ENCODE measurements around the gene SERPINE1. TPM values are rescaled to one million over a fixed set of nuclear protein-coding genes. Genes with fewer than 3 reads are reported as not detected.

Gene SERPINE1
- total RNA-seq, 2 donors from 2014 or later: 3.7 to 24.4 TPM

DNA sequence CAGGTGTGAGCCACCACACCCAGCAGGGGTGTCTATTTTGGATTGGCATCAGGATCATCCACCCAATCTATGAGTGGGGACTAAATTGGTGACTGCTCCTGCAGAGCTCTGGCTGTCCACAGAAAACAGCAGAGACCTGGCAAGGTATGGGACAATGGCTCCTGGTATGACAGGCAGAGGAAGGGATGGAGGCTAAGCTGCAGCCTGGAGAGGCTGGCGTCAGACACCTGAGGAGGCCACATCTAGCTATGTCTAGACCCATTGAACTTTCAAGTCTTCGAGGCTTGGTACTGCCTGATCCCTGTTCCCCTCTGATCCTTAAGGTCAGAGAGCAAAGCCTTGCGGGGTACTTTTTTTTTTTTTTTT is 3.2 kb upstream of the SERPINE1 start:
- WGBS: 93% methylated on average over 3 of the region's 3 CpGs
- Histone ChIP-seq H3K4me3 (no peak overlapping the region), H3K27me3 (replicated peaks; ENCODE audit: insufficient read depth) (no peaks in the 10 kb centered on the region), H3K36me3 (no peaks in the 10 kb centered on the region), H3K9me3 (no peaks in the 10 kb centered on the region), H3K27ac (no peak overlapping the region), H3K4me1 (replicated peaks) (no peaks in the 10 kb centered on the region)
- no peak for DNase-seq (ENCODE audit: low spot score)
- TF ChIP-seq, protein P1, sequence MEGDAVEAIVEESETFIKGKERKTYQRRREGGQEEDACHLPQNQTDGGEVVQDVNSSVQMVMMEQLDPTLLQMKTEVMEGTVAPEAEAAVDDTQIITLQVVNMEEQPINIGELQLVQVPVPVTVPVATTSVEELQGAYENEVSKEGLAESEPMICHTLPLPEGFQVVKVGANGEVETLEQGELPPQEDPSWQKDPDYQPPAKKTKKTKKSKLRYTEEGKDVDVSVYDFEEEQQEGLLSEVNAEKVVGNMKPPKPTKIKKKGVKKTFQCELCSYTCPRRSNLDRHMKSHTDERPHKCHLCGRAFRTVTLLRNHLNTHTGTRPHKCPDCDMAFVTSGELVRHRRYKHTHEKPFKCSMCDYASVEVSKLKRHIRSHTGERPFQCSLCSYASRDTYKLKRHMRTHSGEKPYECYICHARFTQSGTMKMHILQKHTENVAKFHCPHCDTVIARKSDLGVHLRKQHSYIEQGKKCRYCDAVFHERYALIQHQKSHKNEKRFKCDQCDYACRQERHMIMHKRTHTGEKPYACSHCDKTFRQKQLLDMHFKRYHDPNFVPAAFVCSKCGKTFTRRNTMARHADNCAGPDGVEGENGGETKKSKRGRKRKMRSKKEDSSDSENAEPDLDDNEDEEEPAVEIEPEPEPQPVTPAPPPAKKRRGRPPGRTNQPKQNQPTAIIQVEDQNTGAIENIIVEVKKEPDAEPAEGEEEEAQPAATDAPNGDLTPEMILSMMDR (IDR thresholded peaks at IDR 0.05): no peak
- TF ChIP-seq POLR2A (IDR thresholded peaks at IDR 0.05): no peak
- TF ChIP-seq POLR2AphosphoS5 (IDR thresholded peaks at IDR 0.05): no peak
- intact Hi-C loops (cut with DNase I): no loop called here

DNA sequence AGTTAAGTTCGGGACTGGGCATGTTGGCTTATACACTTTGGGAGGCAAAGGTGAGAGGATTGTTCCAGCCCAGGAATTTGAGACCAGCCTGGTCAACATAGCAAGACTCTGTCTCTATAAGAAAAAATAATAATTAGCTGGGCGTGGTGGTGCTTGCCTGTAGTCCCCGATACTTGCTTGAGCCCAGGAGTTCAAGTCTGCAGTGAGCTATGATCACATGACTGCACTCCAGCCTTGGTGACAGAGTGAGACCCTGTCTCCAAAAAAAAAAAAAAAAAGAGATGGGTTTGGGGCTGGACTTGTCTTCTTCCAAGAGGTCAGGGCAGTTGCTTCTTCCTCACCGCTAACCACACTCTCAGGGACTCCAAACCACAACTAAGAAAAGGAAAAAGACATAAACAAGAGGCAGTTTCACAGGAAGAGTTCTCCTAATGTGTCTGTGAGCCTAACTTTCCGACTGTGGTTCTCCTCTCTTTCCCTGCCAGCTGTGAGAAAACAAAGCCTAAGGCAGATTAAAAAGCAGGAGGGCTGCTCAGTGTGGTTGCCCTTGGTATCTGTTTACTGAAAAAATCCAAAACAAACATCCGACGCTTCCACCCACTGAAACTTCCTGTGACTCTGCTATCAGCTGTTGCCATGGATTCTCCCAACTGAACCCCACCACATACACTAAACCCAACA is 2.4 kb upstream of the SERPINE1 start:
- no peaks in the 10 kb centered on the region for H3K4me1 ChIP-seq (replicated peaks)
- no peaks in the 10 kb centered on the region for H3K27me3 ChIP-seq (replicated peaks; ENCODE audit: insufficient read depth)
- TF ChIP-seq, protein P1 (IDR thresholded peaks at IDR 0.05): no peak
- TF ChIP-seq POLR2A (IDR thresholded peaks at IDR 0.05): no peak
- TF ChIP-seq POLR2AphosphoS5 (IDR thresholded peaks at IDR 0.05): no peak
- no peaks in the 10 kb centered on the region for H3K9me3 ChIP-seq
- H3K4me3 ChIP-seq: no peak overlapping the region
- 54% methylated on average over 7 of the region's 7 CpGs for WGBS
- DNase-seq (ENCODE audit: low spot score): no peak
- intact Hi-C loops (cut with DNase I): no loop called here
- peak overlapping the region in 1 of 2 donors; percentile 15 for H3K27ac ChIP-seq
- H3K36me3 ChIP-seq: no peaks in the 10 kb centered on the region

DNA sequence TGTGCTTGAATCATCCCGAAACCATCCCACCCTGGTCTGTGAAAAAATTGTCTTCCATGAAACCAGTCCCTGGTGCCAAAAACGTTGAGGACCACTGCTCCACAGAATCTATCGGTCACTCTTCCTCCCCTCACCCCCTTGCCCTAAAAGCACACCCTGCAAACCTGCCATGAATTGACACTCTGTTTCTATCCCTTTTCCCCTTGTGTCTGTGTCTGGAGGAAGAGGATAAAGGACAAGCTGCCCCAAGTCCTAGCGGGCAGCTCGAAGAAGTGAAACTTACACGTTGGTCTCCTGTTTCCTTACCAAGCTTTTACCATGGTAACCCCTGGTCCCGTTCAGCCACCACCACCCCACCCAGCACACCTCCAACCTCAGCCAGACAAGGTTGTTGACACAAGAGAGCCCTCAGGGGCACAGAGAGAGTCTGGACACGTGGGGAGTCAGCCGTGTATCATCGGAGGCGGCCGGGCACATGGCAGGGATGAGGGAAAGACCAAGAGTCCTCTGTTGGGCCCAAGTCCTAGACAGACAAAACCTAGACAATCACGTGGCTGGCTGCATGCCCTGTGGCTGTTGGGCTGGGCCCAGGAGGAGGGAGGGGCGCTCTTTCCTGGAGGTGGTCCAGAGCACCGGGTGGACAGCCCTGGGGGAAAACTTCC is 784 bp upstream of the SERPINE1 start:
- intact Hi-C loops (cut with DNase I): no loop called here
- H3K4me1 ChIP-seq (replicated peaks): no peaks in the 10 kb centered on the region
- no peaks in the 10 kb centered on the region for H3K9me3 ChIP-seq
- H3K4me3 ChIP-seq: no peak overlapping the region
- no peaks in the 10 kb centered on the region for H3K27me3 ChIP-seq (replicated peaks; ENCODE audit: insufficient read depth)
- H3K27ac ChIP-seq: peak overlapping the region; percentile 46 to 63
- no peaks in the 10 kb centered on the region for H3K36me3 ChIP-seq
- TF ChIP-seq, protein P1 (IDR thresholded peaks at IDR 0.05): no peak
- TF ChIP-seq POLR2A (IDR thresholded peaks at IDR 0.05) (no peak), POLR2AphosphoS5 (IDR thresholded peaks at IDR 0.05) (no peak)
- WGBS: 21% methylated on average over 15 of the region's 15 CpGs
- DNase-seq (ENCODE audit: low spot score): no peak

DNA sequence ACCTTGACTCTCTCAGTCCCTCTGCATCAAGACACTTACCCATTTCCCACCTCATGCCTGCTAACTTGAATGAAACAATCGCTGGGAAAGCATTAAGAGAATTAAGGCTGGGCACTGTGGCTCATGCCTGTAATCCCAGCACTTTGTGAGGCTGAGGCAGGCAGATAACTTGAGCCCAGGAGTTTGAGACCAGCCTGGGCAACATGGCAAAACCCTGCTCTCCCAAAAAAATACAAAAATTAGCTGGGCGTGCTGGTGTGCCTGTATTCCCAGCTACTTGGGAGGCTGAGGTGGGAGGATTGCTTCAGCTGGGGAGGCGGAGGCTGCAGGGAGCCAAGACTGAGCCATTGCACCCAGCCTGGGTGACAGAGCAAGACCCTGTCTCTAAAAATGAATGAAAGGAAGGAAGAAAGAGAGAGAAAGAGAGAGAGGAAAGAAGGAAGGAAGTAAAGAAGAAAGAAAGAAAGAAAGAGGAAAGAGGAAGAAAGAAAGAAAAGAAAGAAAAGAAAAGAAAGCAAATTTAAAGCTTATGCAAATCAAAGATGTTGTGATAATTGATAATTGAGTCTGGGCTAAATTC is 646 bp downstream of the SERPINE1 start:
- Histone ChIP-seq H3K4me3 (no peak overlapping the region), H3K27me3 (replicated peaks; ENCODE audit: insufficient read depth) (no peaks in the 10 kb centered on the region), H3K9me3 (no peaks in the 10 kb centered on the region), H3K27ac (peak overlapping the region in 1 of 2 donors; percentile 27), H3K36me3 (no peaks in the 10 kb centered on the region), H3K4me1 (replicated peaks) (no peaks in the 10 kb centered on the region)
- WGBS: 72% methylated on average over 3 of the region's 3 CpGs
- TF ChIP-seq POLR2AphosphoS5 (IDR thresholded peaks at IDR 0.05): no peak
- no peak for TF ChIP-seq POLR2A (IDR thresholded peaks at IDR 0.05)
- TF ChIP-seq, protein P1 (IDR thresholded peaks at IDR 0.05): no peak
- intact Hi-C loops (cut with DNase I): no loop called here
- no peak for DNase-seq (ENCODE audit: low spot score)

All from prostate gland (tissue), 2 donors.